HTR-8/SVneo (cell line): ENCODE measurements around the gene CMSS1.

ENCODE experiments used
- DNase-seq: peaks from one replicate; pipeline ENCODE4 v3.0.0; 2011; ENCODE audit warnings: low spot score, mixed read lengths; ENCODE audit not compliant: insufficient read length
- FAIRE-seq: peaks from 2 replicates; lab custom pipeline; 2011; peaks lifted over from hg19 to GRCh38; lab: Jason Lieb, UNC

CMSS1 gene

DNA sequence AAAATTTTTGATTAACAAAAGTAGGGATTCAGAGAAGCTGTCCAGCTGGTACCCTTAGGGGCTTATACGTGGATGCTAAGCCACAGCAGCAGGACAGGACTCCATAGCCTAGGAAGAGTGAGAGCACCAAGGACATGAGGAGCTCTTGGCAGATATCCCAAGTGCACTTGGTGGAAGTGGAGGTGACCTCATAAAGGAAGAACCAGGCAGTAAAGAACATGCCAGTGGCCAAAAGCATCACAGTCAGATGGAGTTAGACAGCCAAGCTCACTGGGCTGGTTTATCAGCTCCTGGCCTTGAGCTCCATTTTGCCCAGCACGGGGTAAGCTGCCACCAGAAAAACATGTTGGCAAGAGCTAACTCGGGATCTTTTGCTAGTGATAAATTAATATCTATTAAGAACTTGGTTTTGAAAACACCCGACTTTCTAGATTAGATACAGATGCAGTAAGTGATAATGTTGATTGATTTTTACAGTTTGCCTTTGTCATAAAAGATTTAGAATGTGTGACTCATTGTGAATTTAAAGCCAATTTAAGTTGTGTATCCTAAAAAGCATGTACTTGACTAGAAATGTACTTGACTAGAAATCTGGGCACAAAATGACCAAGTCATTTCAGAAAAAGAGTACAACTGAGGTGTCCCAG is 108.0 kb downstream of the CMSS1 start:
- DNase-seq (peak; percentile 57), FAIRE-seq (no peak)

DNA sequence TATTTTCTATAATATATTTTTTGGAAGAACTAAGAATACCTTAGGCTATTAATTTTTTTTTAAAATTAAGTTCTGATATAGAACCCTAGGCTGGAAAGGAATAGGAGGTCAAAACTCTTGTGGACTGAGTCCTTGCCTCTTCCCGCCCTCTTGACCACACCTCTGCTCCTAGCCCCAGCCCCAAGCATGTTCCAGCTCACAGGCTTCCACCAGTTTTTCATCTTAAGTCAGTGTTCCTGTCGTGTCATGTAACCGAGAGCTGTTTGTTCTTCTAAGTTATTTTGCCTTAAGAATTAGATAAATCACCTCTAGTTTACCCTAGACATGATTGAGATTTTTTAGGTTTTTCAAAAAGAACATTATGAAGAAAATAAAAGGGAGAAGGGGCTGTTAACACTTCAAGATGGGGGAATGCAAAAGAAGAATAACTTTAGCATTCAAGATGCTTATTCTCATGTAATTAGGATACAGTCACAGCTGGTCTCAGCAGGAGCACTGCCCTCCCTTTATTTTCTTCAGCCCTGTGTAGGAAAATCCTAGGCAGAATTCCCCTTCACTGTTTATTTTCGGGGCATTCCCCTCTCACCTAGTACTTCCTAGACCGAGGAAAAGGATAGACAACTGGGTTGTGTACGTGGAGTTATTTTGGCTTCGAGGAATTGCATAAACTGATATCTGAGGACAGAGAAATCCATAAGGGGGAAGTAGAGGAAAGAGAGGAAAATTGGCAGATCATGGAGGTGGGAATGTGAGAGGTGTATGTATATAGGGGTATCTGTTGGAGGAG is 110.2 kb downstream of the CMSS1 start:
- FAIRE-seq = no peak
- DNase-seq = no peak

DNA sequence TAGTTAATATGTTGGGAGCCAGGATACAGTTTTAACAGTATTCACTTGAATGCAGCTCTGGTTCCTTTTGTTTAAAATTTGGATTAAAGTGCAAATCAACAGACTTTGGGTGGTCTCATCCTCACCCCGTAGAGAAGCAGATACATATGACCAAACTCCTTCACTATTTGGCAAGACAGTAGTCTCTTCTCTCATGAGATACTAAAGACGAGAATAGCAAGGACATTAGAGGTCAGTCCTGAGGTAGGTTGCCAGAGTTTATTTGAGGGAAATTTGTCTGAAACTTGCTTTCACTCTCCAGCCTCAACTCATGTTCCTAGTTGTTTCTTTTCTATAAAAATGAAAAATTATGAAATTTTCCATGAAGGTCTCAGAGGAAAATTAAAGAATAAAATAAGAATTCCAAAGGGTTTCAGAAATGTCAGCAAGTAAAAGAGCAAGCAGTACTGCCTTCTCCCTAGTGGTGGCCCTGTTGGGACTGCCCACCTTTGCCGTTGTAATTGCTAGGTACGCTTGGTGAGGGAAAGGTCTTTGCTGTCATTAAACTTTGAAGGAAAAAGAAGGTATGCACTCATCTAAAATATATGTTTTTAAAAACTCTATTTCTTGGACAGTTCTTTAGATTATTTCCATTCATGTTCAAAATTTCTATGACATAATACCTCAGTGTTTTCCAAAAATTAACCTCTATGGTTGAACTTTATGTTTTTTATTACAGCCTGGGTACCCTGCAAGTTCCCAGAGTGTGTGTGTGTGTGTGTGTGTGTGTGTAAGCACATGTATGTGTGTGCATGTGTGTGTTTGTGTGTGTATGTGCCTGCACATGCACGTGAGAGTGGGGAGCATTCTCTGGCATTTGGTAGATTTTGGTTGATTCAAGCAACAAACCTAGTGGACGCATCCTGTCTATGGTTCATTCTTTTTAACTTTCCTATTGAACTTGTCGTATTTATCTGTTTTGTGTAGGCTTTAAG is 111.4 kb downstream of the CMSS1 start:
- DNase-seq = no peak
- FAIRE-seq = no peak

DNA sequence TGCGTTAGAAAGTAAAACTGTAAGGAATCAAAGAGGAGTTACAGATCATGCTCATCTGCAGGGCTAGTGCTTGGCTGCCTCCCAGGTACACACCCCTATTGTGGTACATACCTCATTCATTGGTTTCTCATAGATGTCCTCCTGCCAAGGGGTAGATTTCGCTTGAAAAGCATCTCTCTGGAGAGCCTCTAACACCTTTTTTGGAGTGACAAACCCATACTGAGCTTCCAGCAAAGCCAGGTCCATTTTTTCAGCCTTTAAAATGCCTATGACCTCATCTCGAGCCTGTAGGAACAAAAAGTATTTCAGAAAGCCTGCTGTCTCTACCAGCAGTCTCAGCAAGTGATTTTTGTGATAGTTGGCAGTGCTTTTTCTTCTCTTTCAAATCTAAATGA is 112.1 kb downstream of the CMSS1 start:
- FAIRE-seq (no peak), DNase-seq (no peak)

DNA sequence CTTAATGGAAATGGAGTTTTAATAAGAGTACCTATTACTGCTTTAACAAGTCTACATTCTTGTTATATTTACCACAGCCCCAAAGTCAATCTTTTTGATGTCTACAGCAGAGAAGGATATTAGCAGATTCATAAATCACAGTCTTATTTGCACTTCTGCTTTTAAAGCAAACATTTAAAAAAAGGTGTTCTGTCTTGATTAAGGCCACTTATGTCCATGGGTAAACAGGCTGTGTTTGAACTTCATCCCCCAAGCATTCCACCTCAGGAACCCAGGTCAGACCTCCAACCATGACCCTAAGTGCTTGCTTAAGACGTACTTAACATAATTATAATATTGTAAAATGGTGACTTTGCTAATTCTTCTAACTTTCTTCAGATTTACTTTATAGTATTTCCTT is 113.4 kb downstream of the CMSS1 start:
- FAIRE-seq = no peak
- no peak for DNase-seq

DNA sequence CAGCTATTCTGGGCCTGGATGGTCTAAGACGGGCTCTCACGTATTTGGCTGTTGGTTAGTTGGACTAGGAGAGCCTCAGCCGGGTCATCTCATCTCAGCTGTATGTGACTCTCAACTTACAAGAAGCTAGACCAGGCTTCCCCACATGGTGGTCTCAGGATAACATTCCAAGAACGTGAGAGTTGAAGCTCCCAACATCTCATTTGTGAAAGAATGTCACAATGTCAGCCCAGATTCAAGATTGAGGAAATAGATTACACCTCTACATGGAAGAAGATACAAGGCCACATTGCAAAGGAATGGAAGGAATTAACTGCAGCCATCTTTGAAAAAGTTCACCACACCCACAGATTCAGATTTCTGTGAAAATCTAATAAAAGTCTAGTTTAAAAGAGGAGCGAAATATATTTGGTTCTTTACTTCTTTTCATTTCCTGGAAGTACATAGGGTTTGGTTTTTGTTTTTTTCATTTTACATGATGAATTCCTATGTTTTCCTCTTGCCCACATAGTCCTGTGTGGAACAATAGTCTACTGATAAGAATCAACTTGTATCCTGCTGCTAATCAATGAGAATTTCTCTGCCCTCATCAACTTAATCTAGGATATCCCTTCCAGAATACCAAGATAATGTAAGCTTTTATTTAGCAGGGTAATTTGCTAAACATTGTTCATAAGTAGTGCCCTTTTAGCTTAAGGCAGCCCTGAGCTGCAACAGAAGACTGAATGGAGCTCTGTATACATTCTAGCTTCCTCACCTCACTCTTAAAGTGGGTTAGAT is 116.5 kb downstream of the CMSS1 start:
- DNase-seq (no peak), FAIRE-seq (no peak)

DNA sequence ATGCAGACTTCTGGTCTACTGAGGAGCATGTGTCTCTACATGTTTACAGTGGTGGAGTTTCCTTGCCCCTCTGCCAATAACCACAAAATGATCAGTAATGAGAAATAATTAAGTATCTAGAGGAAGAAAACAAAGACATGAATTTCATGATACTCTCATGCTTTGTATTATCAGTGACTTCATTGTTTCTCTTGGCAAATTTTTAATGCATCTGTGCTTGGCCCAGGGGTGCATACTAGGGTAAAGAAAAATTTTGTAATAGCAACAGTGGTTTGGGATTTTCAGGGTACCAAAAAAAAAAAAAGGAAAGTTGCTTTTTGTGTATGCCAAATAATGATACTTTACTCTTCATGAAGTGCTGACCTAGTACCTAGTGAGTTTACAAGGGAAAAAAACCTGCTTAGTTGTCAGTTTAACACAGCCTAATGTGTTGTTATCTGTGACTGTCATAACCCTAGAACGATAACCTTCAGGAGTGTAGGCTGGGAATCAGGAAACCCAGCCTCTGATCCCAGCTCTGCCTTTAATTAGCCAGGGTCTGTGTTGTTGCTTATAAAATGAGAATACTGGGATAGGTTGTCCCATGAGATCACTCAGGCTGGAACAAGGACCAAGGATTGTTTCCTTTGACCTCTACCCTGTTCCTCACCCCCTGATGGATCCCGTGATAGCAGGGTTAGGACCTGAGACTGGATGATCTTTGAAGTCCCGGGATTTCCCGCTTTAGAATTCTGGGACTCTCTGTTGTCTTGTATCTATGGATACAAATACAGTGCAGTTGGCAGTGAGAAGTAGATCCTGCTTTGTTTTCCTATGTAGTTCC is 117.5 kb downstream of the CMSS1 start:
- DNase-seq (no peak), FAIRE-seq (peak; percentile 67)

DNA sequence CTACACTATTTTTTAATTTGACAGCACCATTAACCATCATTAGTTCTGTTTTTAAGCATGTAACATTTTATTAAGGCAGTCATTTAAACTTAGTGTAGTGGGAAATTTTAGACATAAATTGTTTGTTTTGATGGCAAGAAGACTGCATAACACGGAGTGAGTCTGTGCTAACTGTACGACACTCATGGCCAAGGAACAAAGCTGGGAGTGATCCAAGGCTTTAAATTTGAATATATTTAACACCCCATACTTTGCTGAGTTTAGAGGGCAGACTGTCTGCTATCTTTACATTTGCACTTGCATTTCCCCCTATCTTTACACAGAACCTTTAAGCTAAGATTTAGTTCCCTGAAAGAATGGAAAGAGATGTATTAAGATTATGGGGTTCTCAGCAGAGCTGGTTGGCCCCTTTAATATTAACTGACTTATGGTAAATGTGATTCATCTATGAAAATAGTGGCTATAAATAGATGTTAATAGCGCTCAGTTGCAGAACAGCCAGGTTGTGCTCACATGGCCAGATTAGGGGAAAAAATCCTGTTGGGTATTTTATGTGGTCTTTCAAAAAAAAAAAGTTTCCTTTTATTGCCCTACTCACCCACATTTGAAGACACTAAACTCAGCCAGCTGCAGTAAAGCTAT is 120.7 kb downstream of the CMSS1 start:
- DNase-seq (no peak), FAIRE-seq (no peak)

DNA sequence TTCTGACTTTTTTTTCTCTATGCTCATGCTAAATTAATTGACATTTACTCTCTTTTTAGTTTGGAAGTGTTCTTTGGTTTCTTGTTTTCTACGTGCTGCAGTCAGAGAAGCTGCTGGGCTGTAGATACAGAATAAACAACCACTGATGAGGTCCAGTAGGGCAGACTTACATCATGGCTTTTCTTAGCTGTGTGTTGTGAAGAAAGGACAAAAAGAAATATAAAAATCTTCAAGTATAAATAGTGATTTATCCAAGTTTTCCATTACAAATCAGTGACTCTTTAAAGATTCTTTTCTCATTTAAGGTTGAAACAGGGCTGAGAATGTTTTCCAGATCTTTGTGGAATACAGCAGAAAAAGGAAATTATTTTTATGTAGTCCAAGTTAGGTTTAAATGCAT is 122.2 kb downstream of the CMSS1 start:
- DNase-seq = no peak
- FAIRE-seq = no peak

DNA sequence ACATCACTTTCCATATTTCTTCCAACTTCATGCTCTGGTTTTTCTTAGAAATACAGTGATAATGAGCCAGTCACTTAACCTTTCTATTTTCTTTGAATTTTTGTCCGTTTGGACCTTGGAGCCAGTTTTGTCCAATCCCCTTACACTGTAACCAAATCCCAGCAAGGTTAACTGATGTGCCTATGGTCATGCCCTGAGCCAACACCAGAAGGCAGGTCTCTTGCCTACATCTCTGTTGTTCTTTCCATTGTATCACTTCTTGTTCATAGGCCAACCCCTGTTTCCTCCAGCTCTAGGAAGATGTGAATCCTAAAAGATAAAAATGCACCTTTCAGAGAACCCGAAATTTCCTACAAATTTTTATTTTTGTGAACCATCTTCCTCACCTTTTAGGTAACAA is 122.7 kb downstream of the CMSS1 start:
- FAIRE-seq (peak; percentile 31), DNase-seq (no peak)

DNA sequence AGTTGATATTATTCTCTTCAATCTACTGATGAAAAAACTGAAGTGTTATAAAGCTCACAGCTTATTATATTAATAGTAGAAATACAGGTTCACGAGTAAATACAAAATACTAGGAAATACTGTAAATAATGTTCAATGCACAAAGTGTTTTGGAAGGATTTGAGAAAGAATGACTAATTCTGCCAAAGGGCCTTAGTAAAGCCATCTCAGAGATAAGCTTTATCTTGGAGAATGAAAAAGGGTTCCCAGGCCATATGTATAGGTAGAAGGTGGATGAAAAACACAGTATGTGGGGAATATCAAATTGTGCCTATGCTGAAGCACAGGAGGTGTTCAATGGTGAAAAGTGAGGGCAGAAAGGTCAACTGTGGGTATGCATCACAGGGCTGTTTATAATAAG is 123.5 kb downstream of the CMSS1 start:
- DNase-seq = no peak
- no peak for FAIRE-seq

DNA sequence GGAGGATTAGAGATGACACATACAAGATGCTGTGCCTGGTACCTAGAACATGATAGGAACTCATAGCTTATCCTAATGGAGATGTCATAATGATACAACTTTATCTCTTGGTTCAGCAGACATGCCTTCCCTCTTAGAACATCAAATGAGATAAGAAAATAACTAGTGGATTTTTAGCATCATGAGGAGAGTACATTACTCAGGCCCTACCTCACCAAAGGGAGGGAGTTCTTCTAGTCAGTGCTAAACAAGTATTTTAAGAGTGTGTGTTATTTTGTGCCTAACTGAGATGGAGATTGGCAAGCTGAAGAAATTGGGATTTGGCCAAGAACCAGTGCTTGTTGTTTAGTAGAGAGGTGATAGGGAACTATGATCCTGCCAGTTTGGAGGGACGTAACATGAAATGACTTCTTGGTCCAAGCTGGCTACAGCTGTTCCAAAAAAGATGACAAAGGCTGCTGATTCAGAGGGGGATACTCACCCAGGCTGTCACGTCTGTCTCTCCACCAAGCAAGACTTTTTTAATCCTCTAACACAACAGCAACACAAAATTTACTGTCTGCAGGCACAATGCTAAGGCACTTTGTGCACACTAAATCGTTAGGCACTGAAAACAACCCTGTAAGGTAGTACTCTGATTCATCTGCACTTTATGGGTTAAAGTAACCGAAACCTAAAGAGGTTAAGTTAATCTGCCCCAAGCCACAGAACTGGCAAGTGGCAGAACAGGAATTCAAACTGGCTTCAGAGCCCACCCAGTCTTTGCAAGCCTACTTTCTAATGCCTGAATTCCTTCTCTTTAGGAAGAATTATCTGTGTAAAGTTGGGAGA is 126.5 kb downstream of the CMSS1 start:
- no peak for FAIRE-seq

DNA sequence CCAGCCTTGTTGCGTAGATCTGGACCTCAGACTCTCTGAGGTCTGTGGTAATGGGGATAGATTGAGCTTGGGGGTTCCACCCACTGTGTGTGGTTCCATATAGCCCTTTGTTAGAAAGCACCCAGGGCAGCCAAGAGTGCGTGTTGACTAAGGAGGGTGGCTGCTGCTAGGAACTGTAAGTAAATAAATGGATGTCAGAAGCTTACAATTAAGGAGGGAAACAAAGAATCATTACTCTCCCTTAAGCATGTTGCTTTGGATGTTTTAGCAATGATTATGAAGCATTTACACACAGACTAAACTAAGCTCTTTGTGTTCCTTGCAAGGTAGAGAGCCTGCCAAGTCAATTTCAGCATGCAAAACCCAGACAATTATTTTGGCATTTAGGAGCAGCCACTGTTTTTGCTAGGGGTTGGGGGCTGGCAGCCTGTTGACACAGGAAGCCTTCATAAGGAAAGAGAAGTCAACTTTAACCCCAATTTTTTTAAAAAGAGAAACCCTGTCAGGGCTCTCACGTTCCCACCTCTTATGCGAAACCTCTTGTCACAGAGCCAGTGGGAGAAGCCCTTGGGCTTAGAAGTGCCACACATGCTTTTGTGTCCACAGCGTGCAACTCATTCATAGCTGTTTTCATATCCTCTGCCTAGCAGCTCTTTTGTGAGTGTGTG is 127.8 kb downstream of the CMSS1 start:
- DNase-seq (no peak), FAIRE-seq (no peak)

More for the DNA sequence above, 126.5 kb downstream of the CMSS1 start:
- DNase-seq = no peak

DNA sequence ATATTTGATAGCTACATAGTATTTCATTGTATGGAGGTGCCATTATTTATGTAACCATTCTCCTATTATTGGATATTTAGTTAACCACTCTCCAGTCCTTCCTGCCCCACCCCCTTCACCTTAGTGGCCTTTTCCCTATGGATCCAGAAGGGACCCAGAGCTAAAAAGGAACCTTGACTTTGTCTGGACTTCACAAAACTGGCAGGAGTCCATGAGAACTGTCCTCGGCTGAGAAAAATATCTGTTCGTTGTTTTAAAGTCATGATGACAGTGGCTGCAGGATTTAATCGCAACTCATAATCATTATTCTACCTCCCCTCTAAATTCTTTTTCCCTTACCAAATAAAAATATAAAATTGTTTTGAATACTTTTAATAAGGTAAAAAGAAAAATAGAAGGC is 129.7 kb downstream of the CMSS1 start:
- FAIRE-seq = no peak
- DNase-seq = no peak

DNA sequence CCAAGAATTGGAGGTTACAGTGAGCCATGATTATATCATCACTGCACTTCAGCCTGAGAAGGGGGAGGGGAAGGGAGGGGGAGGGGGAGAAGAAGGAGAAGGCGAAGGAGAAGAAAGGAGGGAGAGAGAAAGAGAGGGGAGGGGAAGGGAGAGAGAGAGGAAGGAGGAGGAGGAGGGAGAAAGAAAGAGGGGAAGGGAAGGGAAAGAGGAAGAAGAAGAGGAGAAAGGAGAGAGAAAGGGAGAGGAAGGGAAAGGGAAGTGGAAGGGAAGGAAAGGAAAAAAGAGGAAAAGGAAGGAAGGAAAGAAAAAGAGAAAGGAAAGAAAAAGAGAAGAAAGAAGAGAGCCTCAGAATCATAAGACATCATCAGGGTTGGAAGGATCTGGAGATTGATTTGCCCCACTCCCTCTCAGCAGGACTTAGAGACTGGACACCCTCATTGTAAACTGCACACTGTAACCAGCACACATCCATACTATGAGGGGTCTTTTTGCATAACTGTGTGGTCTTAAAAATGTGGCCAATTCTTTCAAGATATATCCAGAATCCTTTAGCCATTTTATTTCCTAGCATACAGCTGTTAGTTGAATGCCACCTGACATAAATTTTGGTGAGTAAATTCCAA is 130.9 kb downstream of the CMSS1 start:
- DNase-seq (no peak), FAIRE-seq (no peak)

DNA sequence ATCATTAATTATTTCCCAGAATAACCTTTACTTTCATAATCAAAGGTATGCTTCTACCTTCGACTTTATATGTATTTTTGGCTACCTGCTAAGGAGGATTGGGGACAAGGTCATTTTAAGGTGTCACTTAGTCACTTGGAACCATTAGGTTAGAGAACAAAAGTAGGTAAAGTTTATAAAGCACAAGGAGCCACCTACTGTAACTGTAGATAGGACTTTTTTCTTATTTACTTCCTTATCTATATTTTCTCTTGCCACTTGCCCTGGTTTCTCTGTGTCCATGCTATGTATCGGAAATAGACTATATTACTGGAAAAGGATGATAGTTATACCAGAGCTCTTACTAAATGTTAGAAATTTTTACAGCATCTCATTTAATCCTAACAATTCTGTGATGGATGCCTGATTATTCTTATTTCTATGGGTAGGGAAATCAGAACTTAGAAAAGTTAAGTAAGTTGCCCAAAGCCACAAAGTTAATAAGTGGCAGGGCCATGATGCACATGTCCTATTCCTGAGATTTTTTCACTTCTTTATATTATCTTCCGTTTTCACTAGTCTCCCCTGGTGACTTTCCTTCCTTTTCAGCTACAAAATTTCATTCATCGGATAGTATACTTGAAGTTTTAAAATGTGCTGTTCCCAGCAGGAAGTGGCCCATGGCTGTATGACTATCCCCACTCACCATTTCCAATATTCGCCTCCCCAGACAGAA is 132.5 kb downstream of the CMSS1 start:
- DNase-seq = no peak
- FAIRE-seq = no peak
